ENCODE results near the gene YIPF5. TPM values are rescaled to one million over a fixed set of nuclear protein-coding genes. Genes with fewer than 3 reads are reported as not detected.

YIPF5 gene
- polyA plus RNA-seq, 1 donor: 56.2 TPM

GRCh38 chr5:144144956-144145751 lies 25.3 kb downstream of the YIPF5 start:
- H3K27me3 ChIP-seq (ENCODE audit: control insufficient read depth, insufficient read depth, low read length): no peaks in the 10 kb centered on the region
- H3K9me3 ChIP-seq (ENCODE audit: control insufficient read depth, low read depth, low read length): no peaks in the 10 kb centered on the region
- H3K4me3 ChIP-seq (ENCODE audit: low read length): no peak overlapping the region
- 40% methylated on average over 1 of the region's 4 CpGs for WGBS (ENCODE audit: insufficient coverage, low lambda C conversion rate)
- DNase-seq: peak in 1 of 2 donors; percentile 25
- no peak overlapping the region for H3K27ac ChIP-seq (ENCODE audit: low read length)
- H3K4me1 ChIP-seq (ENCODE audit: control insufficient read depth, insufficient read depth, low read length): no peaks in the 10 kb centered on the region
- H3K36me3 ChIP-seq (ENCODE audit: control insufficient read depth, insufficient read depth, low read length): no peaks in the 10 kb centered on the region

GRCh38 chr5:144143625-144144024 lies 26.8 kb downstream of the YIPF5 start:
- 100% methylated on average over 1 of the region's 1 CpG for WGBS (ENCODE audit: insufficient coverage, low lambda C conversion rate)
- H3K36me3 ChIP-seq (ENCODE audit: control insufficient read depth, insufficient read depth, low read length): no peaks in the 10 kb centered on the region
- H3K4me3 ChIP-seq (ENCODE audit: low read length): no peak overlapping the region
- no peak overlapping the region for H3K27ac ChIP-seq (ENCODE audit: low read length)
- H3K4me1 ChIP-seq (ENCODE audit: control insufficient read depth, insufficient read depth, low read length): no peaks in the 10 kb centered on the region
- no peaks in the 10 kb centered on the region for H3K27me3 ChIP-seq (ENCODE audit: control insufficient read depth, insufficient read depth, low read length)
- DNase-seq: no peak
- H3K9me3 ChIP-seq (ENCODE audit: control insufficient read depth, low read depth, low read length): no peaks in the 10 kb centered on the region

GRCh38 chr5:144142824-144143162 lies 27.7 kb downstream of the YIPF5 start:
- Histone ChIP-seq H3K36me3 (ENCODE audit: control insufficient read depth, insufficient read depth, low read length) (no peaks in the 10 kb centered on the region), H3K9me3 (ENCODE audit: control insufficient read depth, low read depth, low read length) (no peaks in the 10 kb centered on the region), H3K27ac (ENCODE audit: low read length) (no peak overlapping the region), H3K4me3 (ENCODE audit: low read length) (no peak overlapping the region), H3K4me1 (ENCODE audit: control insufficient read depth, insufficient read depth, low read length) (no peaks in the 10 kb centered on the region), H3K27me3 (ENCODE audit: control insufficient read depth, insufficient read depth, low read length) (no peaks in the 10 kb centered on the region)
- DNase-seq: no peak
- no CpG with 5 or more reads among the region's 1 CpG for WGBS (ENCODE audit: insufficient coverage, low lambda C conversion rate)

GRCh38 chr5:144142139-144142823 lies 28.2 kb downstream of the YIPF5 start:
- Histone ChIP-seq H3K27ac (ENCODE audit: low read length) (no peak overlapping the region), H3K4me1 (ENCODE audit: control insufficient read depth, insufficient read depth, low read length) (no peaks in the 10 kb centered on the region), H3K27me3 (ENCODE audit: control insufficient read depth, insufficient read depth, low read length) (no peaks in the 10 kb centered on the region), H3K36me3 (ENCODE audit: control insufficient read depth, insufficient read depth, low read length) (no peaks in the 10 kb centered on the region), H3K4me3 (ENCODE audit: low read length) (no peak overlapping the region), H3K9me3 (ENCODE audit: control insufficient read depth, low read depth, low read length) (no peaks in the 10 kb centered on the region)
- whole genome bisulfite sequencing (ENCODE audit: insufficient coverage, low lambda C conversion rate): 0% methylated on average over 1 of the region's 2 CpGs
- peak in 1 of 2 donors; percentile 34 for DNase-seq

- Histone ChIP-seq H3K9me3 (ENCODE audit: control insufficient read depth, low read depth, low read length) (no peaks in the 10 kb centered on the region), H3K27me3 (ENCODE audit: control insufficient read depth, insufficient read depth, low read length) (no peaks in the 10 kb centered on the region), H3K4me1 (ENCODE audit: control insufficient read depth, insufficient read depth, low read length) (no peaks in the 10 kb centered on the region), H3K36me3 (ENCODE audit: control insufficient read depth, insufficient read depth, low read length) (no peaks in the 10 kb centered on the region), H3K27ac (ENCODE audit: low read length) (no peak overlapping the region), H3K4me3 (ENCODE audit: low read length) (no peak overlapping the region)
- no peak for DNase-seq
- WGBS (ENCODE audit: insufficient coverage, low lambda C conversion rate): no CpG with 5 or more reads among the region's 2 CpGs
Measured at GRCh38 chr5:144141585-144141984, 28.9 kb downstream of the YIPF5 start.

GRCh38 chr5:144139586-144139985 lies 30.9 kb downstream of the YIPF5 start:
- WGBS (ENCODE audit: insufficient coverage, low lambda C conversion rate): 90% methylated on average over 2 of the region's 5 CpGs
- DNase-seq: no peak

GRCh38 chr5:144135113-144135762 lies 35.2 kb downstream of the YIPF5 start:
- H3K27me3 ChIP-seq (ENCODE audit: control insufficient read depth, insufficient read depth, low read length): no peaks in the 10 kb centered on the region
- WGBS (ENCODE audit: insufficient coverage, low lambda C conversion rate): 100% methylated on average over 3 of the region's 3 CpGs
- H3K36me3 ChIP-seq (ENCODE audit: control insufficient read depth, insufficient read depth, low read length): no peaks in the 10 kb centered on the region
- no peaks in the 10 kb centered on the region for H3K4me1 ChIP-seq (ENCODE audit: control insufficient read depth, insufficient read depth, low read length)
- no peak overlapping the region for H3K4me3 ChIP-seq (ENCODE audit: low read length)
- H3K27ac ChIP-seq (ENCODE audit: low read length): no peak overlapping the region
- DNase-seq: no peak
- H3K9me3 ChIP-seq (ENCODE audit: control insufficient read depth, low read depth, low read length): no peaks in the 10 kb centered on the region

More at GRCh38 chr5:144139586-144139985, 30.9 kb downstream of the YIPF5 start:
- H3K9me3 ChIP-seq (ENCODE audit: control insufficient read depth, low read depth, low read length): no peaks in the 10 kb centered on the region
- no peak overlapping the region for H3K27ac ChIP-seq (ENCODE audit: low read length)
- H3K4me3 ChIP-seq (ENCODE audit: low read length): no peak overlapping the region
- H3K27me3 ChIP-seq (ENCODE audit: control insufficient read depth, insufficient read depth, low read length): no peaks in the 10 kb centered on the region
- no peaks in the 10 kb centered on the region for H3K4me1 ChIP-seq (ENCODE audit: control insufficient read depth, insufficient read depth, low read length)
- H3K36me3 ChIP-seq (ENCODE audit: control insufficient read depth, insufficient read depth, low read length): no peaks in the 10 kb centered on the region

- H3K4me1 ChIP-seq (ENCODE audit: control insufficient read depth, insufficient read depth, low read length): no peaks in the 10 kb centered on the region
- no peak overlapping the region for H3K27ac ChIP-seq (ENCODE audit: low read length)
- no peak for DNase-seq
- no peak overlapping the region for H3K4me3 ChIP-seq (ENCODE audit: low read length)
- no peaks in the 10 kb centered on the region for H3K9me3 ChIP-seq (ENCODE audit: control insufficient read depth, low read depth, low read length)
- no CpG with 5 or more reads among the region's 2 CpGs for WGBS (ENCODE audit: insufficient coverage, low lambda C conversion rate)
- H3K36me3 ChIP-seq (ENCODE audit: control insufficient read depth, insufficient read depth, low read length): no peaks in the 10 kb centered on the region
- H3K27me3 ChIP-seq (ENCODE audit: control insufficient read depth, insufficient read depth, low read length): no peaks in the 10 kb centered on the region
Measured at GRCh38 chr5:144134194-144134826, 36.1 kb downstream of the YIPF5 start.

- no peak overlapping the region for H3K27ac ChIP-seq (ENCODE audit: low read length)
- no peaks in the 10 kb centered on the region for H3K9me3 ChIP-seq (ENCODE audit: control insufficient read depth, low read depth, low read length)
- WGBS (ENCODE audit: insufficient coverage, low lambda C conversion rate): no CpG with 5 or more reads among the region's 4 CpGs
- no peak for DNase-seq
- H3K4me1 ChIP-seq (ENCODE audit: control insufficient read depth, insufficient read depth, low read length): no peaks in the 10 kb centered on the region
- no peaks in the 10 kb centered on the region for H3K27me3 ChIP-seq (ENCODE audit: control insufficient read depth, insufficient read depth, low read length)
- H3K36me3 ChIP-seq (ENCODE audit: control insufficient read depth, insufficient read depth, low read length): no peaks in the 10 kb centered on the region
- H3K4me3 ChIP-seq (ENCODE audit: low read length): no peak overlapping the region
Measured at GRCh38 chr5:144133050-144133633, 37.3 kb downstream of the YIPF5 start.

- no peak overlapping the region for H3K4me3 ChIP-seq (ENCODE audit: low read length)
- H3K27me3 ChIP-seq (ENCODE audit: control insufficient read depth, insufficient read depth, low read length): peaks cover 2% of the 10 kb centered on the region
- H3K36me3 ChIP-seq (ENCODE audit: control insufficient read depth, insufficient read depth, low read length): no peaks in the 10 kb centered on the region
- H3K4me1 ChIP-seq (ENCODE audit: control insufficient read depth, insufficient read depth, low read length): no peaks in the 10 kb centered on the region
- WGBS (ENCODE audit: insufficient coverage, low lambda C conversion rate): 90% methylated on average over 2 of the region's 4 CpGs
- no peaks in the 10 kb centered on the region for H3K9me3 ChIP-seq (ENCODE audit: control insufficient read depth, low read depth, low read length)
- H3K27ac ChIP-seq (ENCODE audit: low read length): no peak overlapping the region
- DNase-seq: no peak
Measured at GRCh38 chr5:144131261-144131660, 39.2 kb downstream of the YIPF5 start.
